Natural killer cell (primary cell): ENCODE data around the gene DDIT3. TPM values are rescaled to one million over a fixed set of nuclear protein-coding genes. Genes with fewer than 3 reads are reported as not detected.
A peak's percentile ranks its signal among the peaks of the same experiment; 100 is the strongest.

Experiments used
- ATAC-seq, 3 donors: fragments of 150-1000 bp in 2 of 3; fragments of 200-7000 bp in 1 of 3; cut with Tn5 transposase; 1 replicate in 1 of 3; 2 replicates in 2 of 3; pipeline ENCODE4 v1.10.0; 2021; ENCODE audit warnings: mild to moderate bottlenecking in 2 of 3, moderate library complexity in 2 of 3
- DNase-seq, 2 donors: peaks; one replicate each; pipeline versions ENCODE4 v3.0.0 to v3.0.0-alpha.2; 2013 to 2021; ENCODE audit warnings: mixed read lengths in 1 of 2
- H3K27ac ChIP-seq: one replicate; pipeline ENCODE4 v1.5.1; 2013; ENCODE audit warnings: mild to moderate bottlenecking, low read length
- H3K27me3 ChIP-seq: one replicate; pipeline ENCODE4 v1.6.1; 2013; ENCODE audit warnings: low read length; ENCODE audit not compliant: control insufficient read depth, insufficient read depth
- H3K36me3 ChIP-seq: one replicate; pipeline ENCODE4 v1.6.1; 2013; ENCODE audit warnings: low read length; ENCODE audit not compliant: control insufficient read depth, insufficient read depth
- H3K4me1 ChIP-seq: one replicate; pipeline ENCODE4 v1.6.1; 2013; ENCODE audit warnings: low read length; ENCODE audit not compliant: control insufficient read depth, insufficient read depth
- H3K4me3 ChIP-seq: one replicate; pipeline ENCODE4 v1.5.1; 2013; ENCODE audit warnings: low read length
- H3K9me3 ChIP-seq: one replicate; pipeline ENCODE4 v1.6.1; 2013; ENCODE audit warnings: low read length; ENCODE audit not compliant: control insufficient read depth, insufficient read depth
- H3K27ac Mint-ChIP-seq, 2 donors: one replicate each; pipeline ENCODE4 v1.8.0; 2022; ENCODE audit warnings: mild to moderate bottlenecking in 2 of 2, mixed read lengths in 2 of 2, moderate library complexity in 1 of 2
- H3K27me3 Mint-ChIP-seq, 2 donors: one replicate each; pipeline ENCODE4 v1.8.0; 2022; ENCODE audit warnings: low read depth in 2 of 2, mixed read lengths in 2 of 2
- H3K36me3 Mint-ChIP-seq: one replicate; pipeline ENCODE4 v1.8.0; 2022; ENCODE audit warnings: mixed read lengths
- H3K4me1 Mint-ChIP-seq, 2 donors: one replicate each; pipeline ENCODE4 v1.8.0; 2022; ENCODE audit warnings: mixed read lengths in 2 of 2
- H3K4me3 Mint-ChIP-seq: one replicate; pipeline ENCODE4 v1.8.0; 2022; ENCODE audit warnings: mild to moderate bottlenecking, moderate library complexity, mixed read lengths
- H3K9me3 Mint-ChIP-seq, 2 donors: one replicate each; pipeline ENCODE4 v1.8.0; 2022; ENCODE audit warnings: mixed read lengths in 2 of 2
- CTCF ChIP-seq: fragments of 200-600 bp; IDR thresholded peaks from one replicate; pipeline ENCODE4 v1.8.0; 2022; ENCODE audit warnings: antibody characterized with exemption
- WGBS: methylation state at CpG from one replicate; pipeline ENCODE4 v1.1.7; 2013; ENCODE audit warnings: missing lambda C conversion rate; ENCODE audit not compliant: insufficient coverage; 5-methylcytosine and 5-hydroxymethylcytosine counted together
- intact Hi-C: fragments of 100-400 bp; cut with micrococcal nuclease; formaldehyde crosslinking; loops from one replicate; pipeline ENCODE4 v1.14.2; 2022
- total RNA-seq, 4 donors: library from RNA; stranded (reverse); fragments of 120-200 nt in 1 of 4; gene quantifications; one replicate each; pipeline versions ENCODE4 v1.2.3 to v1.2.4, GENCODE V29; 2013 to 2022

DDIT3 gene
- total RNA-seq, 3 donors from 2014 or later (not counting 1 experiment from before 2014, with no cell fraction given), result 117 to 318 (median 182) TPM

- peak overlapping the region; percentile 88 to 92 for H3K27ac Mint-ChIP-seq
- no peak overlapping the region for H3K4me3 ChIP-seq
These were observed 33.2 kb downstream of the DDIT3 start for GRCh38 chr12:57487055-57487596.

GRCh38 chr12:57485695-57486094 is 34.6 kb downstream of the DDIT3 start:
- no peak overlapping the region for H3K4me3 Mint-ChIP-seq
- no peak overlapping the region for H3K4me3 ChIP-seq
- TF ChIP-seq CTCF, result no peak
- peaks cover 30% of the 10 kb centered on the region for H3K4me1 ChIP-seq
- ATAC-seq (no peak), DNase-seq (no peak)
- H3K27ac Mint-ChIP-seq, result no peak overlapping the region
- H3K27ac ChIP-seq, result no peak overlapping the region
- intact Hi-C loops, result loop anchor here (2.0 kb wide), 1 partner anchor 37 kb away; the partner anchor contains the start of gene MBD6
- peaks cover 36 to 42% of the 10 kb centered on the region in 2 donors for H3K4me1 Mint-ChIP-seq
- no peaks in the 10 kb centered on the region for H3K9me3 ChIP-seq
- no peaks in the 10 kb centered on the region for H3K27me3 ChIP-seq
- H3K36me3 Mint-ChIP-seq, result peaks cover under 1% of the 10 kb centered on the region
- H3K27me3 Mint-ChIP-seq, result no peaks in the 10 kb centered on the region
- H3K9me3 Mint-ChIP-seq, result no peaks in the 10 kb centered on the region
- peaks cover 16% of the 10 kb centered on the region for H3K36me3 ChIP-seq

More at GRCh38 chr12:57487055-57487596, 33.2 kb downstream of the DDIT3 start:
- Histone ChIP-seq H3K36me3 (peaks cover 26% of the 10 kb centered on the region), H3K27ac (no peak overlapping the region), H3K4me1 (peaks cover 20% of the 10 kb centered on the region), H3K9me3 (no peaks in the 10 kb centered on the region), H3K27me3 (no peaks in the 10 kb centered on the region)
- Mint-ChIP-seq H3K9me3 (no peaks in the 10 kb centered on the region), H3K4me1 (peaks cover 23 to 34% of the 10 kb centered on the region in 2 donors), H3K36me3 (peaks cover 11% of the 10 kb centered on the region), H3K4me3 (peak overlapping the region; percentile 92), H3K27me3 (no peaks in the 10 kb centered on the region)
- ATAC-seq, result no peak
- intact Hi-C loops, result loop anchor here (1.0 to 2.0 kb wide), 2 partner anchors 8 to 36 kb away; partner anchors contain the start of genes ARHGAP9 and MBD6
- no peak for DNase-seq
- 94% methylated on average over 26 of the region's 27 CpGs for WGBS
- TF ChIP-seq CTCF, result no peak

GRCh38 chr12:57483466-57483865 is 36.8 kb downstream of the DDIT3 start:
- H3K27me3 ChIP-seq, result no peaks in the 10 kb centered on the region

More at GRCh38 chr12:57483466-57483865, 36.8 kb downstream of the DDIT3 start:
- Histone ChIP-seq H3K4me3 (no peak overlapping the region), H3K36me3 (no peaks in the 10 kb centered on the region), H3K27ac (no peak overlapping the region), H3K4me1 (peaks cover 42% of the 10 kb centered on the region), H3K9me3 (no peaks in the 10 kb centered on the region)
- no peak for DNase-seq
- Mint-ChIP-seq H3K36me3 (no peaks in the 10 kb centered on the region), H3K4me1 (peaks cover 44 to 53% of the 10 kb centered on the region in 2 donors), H3K27me3 (no peaks in the 10 kb centered on the region), H3K4me3 (no peak overlapping the region), H3K9me3 (no peaks in the 10 kb centered on the region), H3K27ac (peak overlapping the region; percentile 22 to 33)
- intact Hi-C loops, result no loop called here
- 71% methylated on average over 5 of the region's 5 CpGs for WGBS
- no peak for TF ChIP-seq CTCF
- no peak for ATAC-seq
